Measurements from ENCODE around the gene GCNT1.

DNA sequence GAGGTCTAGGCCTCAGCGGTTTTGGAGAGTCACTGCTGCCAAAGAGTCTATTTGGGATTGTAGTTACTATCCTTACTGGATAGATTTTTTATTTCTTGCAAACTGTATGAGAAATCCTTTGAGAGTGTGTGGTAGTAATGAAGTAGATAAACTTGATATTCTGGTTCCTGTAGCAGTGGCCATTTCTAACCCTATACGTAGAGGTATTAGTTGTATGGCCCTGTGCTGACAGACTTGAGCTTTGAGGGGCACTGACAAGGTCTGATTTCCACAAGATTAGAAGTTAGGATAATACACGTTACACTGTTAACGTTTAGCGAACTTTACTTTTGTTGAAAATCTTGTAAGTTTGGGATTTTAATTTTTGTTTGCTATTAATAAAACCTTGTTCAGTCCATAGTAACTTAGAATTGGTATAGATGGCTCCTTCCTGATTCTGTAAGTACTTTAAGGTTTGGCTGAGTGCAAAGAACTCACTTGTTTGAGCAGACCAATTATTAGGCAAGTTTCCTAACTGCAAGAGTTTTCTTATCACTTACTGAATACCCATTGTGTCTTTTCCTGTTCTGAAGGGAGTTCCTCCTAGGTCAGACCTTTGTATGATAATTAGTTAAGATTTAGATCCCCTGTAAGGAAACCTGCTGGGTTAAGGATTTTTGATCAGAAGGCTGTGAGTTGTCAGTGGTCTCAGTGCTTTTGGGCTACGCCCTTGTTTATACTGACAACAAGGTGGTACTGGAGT lies 31.4 kb downstream of the GCNT1 start:
- TF ChIP-seq, protein P1, sequence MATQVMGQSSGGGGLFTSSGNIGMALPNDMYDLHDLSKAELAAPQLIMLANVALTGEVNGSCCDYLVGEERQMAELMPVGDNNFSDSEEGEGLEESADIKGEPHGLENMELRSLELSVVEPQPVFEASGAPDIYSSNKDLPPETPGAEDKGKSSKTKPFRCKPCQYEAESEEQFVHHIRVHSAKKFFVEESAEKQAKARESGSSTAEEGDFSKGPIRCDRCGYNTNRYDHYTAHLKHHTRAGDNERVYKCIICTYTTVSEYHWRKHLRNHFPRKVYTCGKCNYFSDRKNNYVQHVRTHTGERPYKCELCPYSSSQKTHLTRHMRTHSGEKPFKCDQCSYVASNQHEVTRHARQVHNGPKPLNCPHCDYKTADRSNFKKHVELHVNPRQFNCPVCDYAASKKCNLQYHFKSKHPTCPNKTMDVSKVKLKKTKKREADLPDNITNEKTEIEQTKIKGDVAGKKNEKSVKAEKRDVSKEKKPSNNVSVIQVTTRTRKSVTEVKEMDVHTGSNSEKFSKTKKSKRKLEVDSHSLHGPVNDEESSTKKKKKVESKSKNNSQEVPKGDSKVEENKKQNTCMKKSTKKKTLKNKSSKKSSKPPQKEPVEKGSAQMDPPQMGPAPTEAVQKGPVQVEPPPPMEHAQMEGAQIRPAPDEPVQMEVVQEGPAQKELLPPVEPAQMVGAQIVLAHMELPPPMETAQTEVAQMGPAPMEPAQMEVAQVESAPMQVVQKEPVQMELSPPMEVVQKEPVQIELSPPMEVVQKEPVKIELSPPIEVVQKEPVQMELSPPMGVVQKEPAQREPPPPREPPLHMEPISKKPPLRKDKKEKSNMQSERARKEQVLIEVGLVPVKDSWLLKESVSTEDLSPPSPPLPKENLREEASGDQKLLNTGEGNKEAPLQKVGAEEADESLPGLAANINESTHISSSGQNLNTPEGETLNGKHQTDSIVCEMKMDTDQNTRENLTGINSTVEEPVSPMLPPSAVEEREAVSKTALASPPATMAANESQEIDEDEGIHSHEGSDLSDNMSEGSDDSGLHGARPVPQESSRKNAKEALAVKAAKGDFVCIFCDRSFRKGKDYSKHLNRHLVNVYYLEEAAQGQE (IDR thresholded peaks at IDR 0.05; ENCODE audit: insufficient read depth in 1 of 2, low read depth in 2 of 2, low read length in 1 of 2), result no peak
- TF ChIP-seq, protein P2, sequence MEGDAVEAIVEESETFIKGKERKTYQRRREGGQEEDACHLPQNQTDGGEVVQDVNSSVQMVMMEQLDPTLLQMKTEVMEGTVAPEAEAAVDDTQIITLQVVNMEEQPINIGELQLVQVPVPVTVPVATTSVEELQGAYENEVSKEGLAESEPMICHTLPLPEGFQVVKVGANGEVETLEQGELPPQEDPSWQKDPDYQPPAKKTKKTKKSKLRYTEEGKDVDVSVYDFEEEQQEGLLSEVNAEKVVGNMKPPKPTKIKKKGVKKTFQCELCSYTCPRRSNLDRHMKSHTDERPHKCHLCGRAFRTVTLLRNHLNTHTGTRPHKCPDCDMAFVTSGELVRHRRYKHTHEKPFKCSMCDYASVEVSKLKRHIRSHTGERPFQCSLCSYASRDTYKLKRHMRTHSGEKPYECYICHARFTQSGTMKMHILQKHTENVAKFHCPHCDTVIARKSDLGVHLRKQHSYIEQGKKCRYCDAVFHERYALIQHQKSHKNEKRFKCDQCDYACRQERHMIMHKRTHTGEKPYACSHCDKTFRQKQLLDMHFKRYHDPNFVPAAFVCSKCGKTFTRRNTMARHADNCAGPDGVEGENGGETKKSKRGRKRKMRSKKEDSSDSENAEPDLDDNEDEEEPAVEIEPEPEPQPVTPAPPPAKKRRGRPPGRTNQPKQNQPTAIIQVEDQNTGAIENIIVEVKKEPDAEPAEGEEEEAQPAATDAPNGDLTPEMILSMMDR (IDR thresholded peaks at IDR 0.05), result no peak
- no peak for TF ChIP-seq SIN3A (IDR thresholded peaks at IDR 0.05; ENCODE audit: borderline replicate concordance, insufficient read depth, low read depth, low read length)
- no peak for TF ChIP-seq POLR2AphosphoS5 (IDR thresholded peaks at IDR 0.05; ENCODE audit: low read depth, low read length)

All from Panc1 (cell line).